IPS-15b (cell line): ENCODE measurements around the gene P2RX7.
"Not testable (repeated sequence)": the region's sequence is repeated elsewhere in the genome, so short reads cannot be mapped to it uniquely, and the experiment has no call there.

ENCODE experiments used
- H3K27me3 ChIP-seq: one replicate; pipeline ENCODE4 v1.6.1; 2013; ENCODE audit warnings: low read length; ENCODE audit not compliant: control insufficient read depth, insufficient read depth
- H3K36me3 ChIP-seq: one replicate; pipeline ENCODE4 v1.6.1; 2013; ENCODE audit warnings: low read length; ENCODE audit not compliant: control insufficient read depth, insufficient read depth
- H3K4me1 ChIP-seq: one replicate; pipeline ENCODE4 v1.6.1; 2013; ENCODE audit warnings: mild to moderate bottlenecking, low read length; ENCODE audit not compliant: control insufficient read depth, insufficient read depth
- H3K4me3 ChIP-seq: one replicate; pipeline ENCODE4 v1.5.1; 2013; ENCODE audit warnings: low read depth, low read length
- H3K9ac ChIP-seq: one replicate; pipeline ENCODE4 v1.6.1; 2013; ENCODE audit warnings: low read depth, mild to moderate bottlenecking, low read length
- H3K9me3 ChIP-seq: one replicate; pipeline ENCODE4 v1.6.1; 2013; ENCODE audit warnings: mild to moderate bottlenecking, low read length; ENCODE audit not compliant: control insufficient read depth, insufficient read depth

P2RX7 gene

GRCh38 chr12:121187501-121187900, 54.8 kb downstream of the P2RX7 start:
- H3K4me1 ChIP-seq, result no peaks in the 10 kb centered on the region

GRCh38 chr12:121188227-121188626, 55.6 kb downstream of the P2RX7 start:
- no peaks in the 10 kb centered on the region for H3K9me3 ChIP-seq
- no peak overlapping the region for H3K9ac ChIP-seq
- H3K36me3 ChIP-seq, result no peaks in the 10 kb centered on the region
- H3K27me3 ChIP-seq, result no peaks in the 10 kb centered on the region
- no peaks in the 10 kb centered on the region for H3K4me1 ChIP-seq
- no peak overlapping the region for H3K4me3 ChIP-seq

More at GRCh38 chr12:121187501-121187900, 54.8 kb downstream of the P2RX7 start:
- Histone ChIP-seq H3K36me3 (no peaks in the 10 kb centered on the region), H3K27me3 (no peaks in the 10 kb centered on the region), H3K9me3 (no peaks in the 10 kb centered on the region), H3K4me3 (no peak overlapping the region), H3K9ac (no peak overlapping the region)

- Histone ChIP-seq H3K4me1 (no peaks in the 10 kb centered on the region), H3K4me3 (no peak overlapping the region), H3K9me3 (no peaks in the 10 kb centered on the region), H3K9ac (no peak overlapping the region), H3K36me3 (no peaks in the 10 kb centered on the region), H3K27me3 (no peaks in the 10 kb centered on the region)
These were observed 56.5 kb downstream of the P2RX7 start for GRCh38 chr12:121189131-121189530.

GRCh38 chr12:121189619-121190155, 57.0 kb downstream of the P2RX7 start:
- no peaks in the 10 kb centered on the region for H3K36me3 ChIP-seq
- H3K4me3 ChIP-seq, result no peak overlapping the region
- no peaks in the 10 kb centered on the region for H3K4me1 ChIP-seq
- no peak overlapping the region for H3K9ac ChIP-seq
- no peaks in the 10 kb centered on the region for H3K27me3 ChIP-seq
- no peaks in the 10 kb centered on the region for H3K9me3 ChIP-seq

GRCh38 chr12:121190523-121191031, 57.9 kb downstream of the P2RX7 start:
- H3K4me1 ChIP-seq, result no peaks in the 10 kb centered on the region
- H3K36me3 ChIP-seq, result no peaks in the 10 kb centered on the region
- no peaks in the 10 kb centered on the region for H3K9me3 ChIP-seq
- H3K27me3 ChIP-seq, result no peaks in the 10 kb centered on the region
- H3K9ac ChIP-seq, result no peak overlapping the region
- no peak overlapping the region for H3K4me3 ChIP-seq

- H3K9me3 ChIP-seq, result no peaks in the 10 kb centered on the region
- H3K9ac ChIP-seq, result no peak overlapping the region
- H3K4me3 ChIP-seq, result no peak overlapping the region
- no peaks in the 10 kb centered on the region for H3K36me3 ChIP-seq
- H3K27me3 ChIP-seq, result no peaks in the 10 kb centered on the region
- no peaks in the 10 kb centered on the region for H3K4me1 ChIP-seq
These were observed 58.5 kb downstream of the P2RX7 start for GRCh38 chr12:121191151-121191550.

- Histone ChIP-seq H3K9ac (no peak overlapping the region), H3K4me3 (no peak overlapping the region), H3K9me3 (no peaks in the 10 kb centered on the region), H3K4me1 (no peaks in the 10 kb centered on the region), H3K36me3 (no peaks in the 10 kb centered on the region), H3K27me3 (no peaks in the 10 kb centered on the region)
These were observed 64.2 kb downstream of the P2RX7 start for GRCh38 chr12:121196902-121197301.

GRCh38 chr12:121198949-121199348, 66.3 kb downstream of the P2RX7 start:
- Histone ChIP-seq H3K27me3 (no peaks in the 10 kb centered on the region), H3K4me3 (no peak overlapping the region), H3K4me1 (no peaks in the 10 kb centered on the region), H3K36me3 (no peaks in the 10 kb centered on the region), H3K9ac (no peak overlapping the region), H3K9me3 (no peaks in the 10 kb centered on the region)

- H3K4me3 ChIP-seq, H3K36me3 ChIP-seq, H3K9ac ChIP-seq, H3K9me3 ChIP-seq, H3K4me1 ChIP-seq, H3K27me3 ChIP-seq: not testable (repeated sequence)
These were observed 68.5 kb downstream of the P2RX7 start for GRCh38 chr12:121201140-121201539.

- no peaks in the 10 kb centered on the region for H3K27me3 ChIP-seq
- no peak overlapping the region for H3K4me3 ChIP-seq
- no peak overlapping the region for H3K9ac ChIP-seq
- no peaks in the 10 kb centered on the region for H3K9me3 ChIP-seq
- H3K36me3 ChIP-seq, result no peaks in the 10 kb centered on the region
- H3K4me1 ChIP-seq, result no peaks in the 10 kb centered on the region
These were observed 70.0 kb downstream of the P2RX7 start for GRCh38 chr12:121202407-121203355.

GRCh38 chr12:121203482-121203881, 70.8 kb downstream of the P2RX7 start:
- no peak overlapping the region for H3K9ac ChIP-seq
- H3K9me3 ChIP-seq, result no peaks in the 10 kb centered on the region
- no peaks in the 10 kb centered on the region for H3K4me1 ChIP-seq
- H3K27me3 ChIP-seq, result peaks cover 6% of the 10 kb centered on the region
- no peak overlapping the region for H3K4me3 ChIP-seq
- H3K36me3 ChIP-seq, result no peaks in the 10 kb centered on the region

GRCh38 chr12:121205491-121205890, 72.8 kb downstream of the P2RX7 start:
- Histone ChIP-seq H3K27me3 (peaks cover 11% of the 10 kb centered on the region), H3K4me3 (no peak overlapping the region), H3K9ac (no peak overlapping the region), H3K36me3 (no peaks in the 10 kb centered on the region), H3K9me3 (no peaks in the 10 kb centered on the region), H3K4me1 (no peaks in the 10 kb centered on the region)
